Stimulated activated CD4-positive, alpha-beta T cell treated with anti-CD3 and anti-CD28 coated beads, Interleukin-12 subunit alpha, Interleukin-12 subunit beta, amount 100 ng/mL, for 24 hours (primary cell): ENCODE measurements around the gene TRMT11.

Experiments
- DNase-seq, 2 experiments: peaks; one replicate each; pipeline ENCODE4 v3.0.0-alpha.2; 2020; ENCODE audit warnings: low read depth in 2 of 2

TRMT11 gene

DNA sequence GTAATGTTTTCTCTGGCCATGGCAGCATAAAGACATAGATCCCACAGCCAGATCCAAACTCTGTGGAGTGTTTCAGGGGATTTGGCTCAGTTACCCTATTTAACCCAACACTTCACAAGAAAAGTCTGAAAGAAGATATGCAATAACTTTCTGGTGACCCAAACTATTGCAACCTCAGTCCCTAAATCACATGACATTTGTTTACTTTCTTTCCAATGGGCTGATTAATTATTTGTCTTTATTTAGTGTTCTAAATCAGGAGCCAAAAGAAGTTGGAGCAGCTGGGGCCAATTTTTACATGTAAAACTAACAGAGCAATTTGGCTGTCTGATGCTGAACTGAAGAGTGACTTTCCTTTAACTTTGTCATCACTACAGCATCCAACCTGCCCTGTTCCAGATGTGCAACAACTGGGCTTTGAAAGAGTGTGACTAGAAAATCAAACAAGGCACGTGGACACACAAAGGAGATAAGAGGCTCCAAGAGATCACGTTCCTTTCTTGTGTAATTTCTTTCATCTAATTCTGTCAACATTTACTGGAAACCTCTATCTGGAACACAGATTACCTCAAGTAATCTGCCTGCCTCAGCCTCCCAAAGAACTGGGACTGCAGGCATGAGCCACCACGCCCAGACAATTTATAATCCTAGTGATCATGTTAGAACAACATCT, 90.8 kb downstream of the TRMT11 start:
- DNase-seq, result no peak

DNA sequence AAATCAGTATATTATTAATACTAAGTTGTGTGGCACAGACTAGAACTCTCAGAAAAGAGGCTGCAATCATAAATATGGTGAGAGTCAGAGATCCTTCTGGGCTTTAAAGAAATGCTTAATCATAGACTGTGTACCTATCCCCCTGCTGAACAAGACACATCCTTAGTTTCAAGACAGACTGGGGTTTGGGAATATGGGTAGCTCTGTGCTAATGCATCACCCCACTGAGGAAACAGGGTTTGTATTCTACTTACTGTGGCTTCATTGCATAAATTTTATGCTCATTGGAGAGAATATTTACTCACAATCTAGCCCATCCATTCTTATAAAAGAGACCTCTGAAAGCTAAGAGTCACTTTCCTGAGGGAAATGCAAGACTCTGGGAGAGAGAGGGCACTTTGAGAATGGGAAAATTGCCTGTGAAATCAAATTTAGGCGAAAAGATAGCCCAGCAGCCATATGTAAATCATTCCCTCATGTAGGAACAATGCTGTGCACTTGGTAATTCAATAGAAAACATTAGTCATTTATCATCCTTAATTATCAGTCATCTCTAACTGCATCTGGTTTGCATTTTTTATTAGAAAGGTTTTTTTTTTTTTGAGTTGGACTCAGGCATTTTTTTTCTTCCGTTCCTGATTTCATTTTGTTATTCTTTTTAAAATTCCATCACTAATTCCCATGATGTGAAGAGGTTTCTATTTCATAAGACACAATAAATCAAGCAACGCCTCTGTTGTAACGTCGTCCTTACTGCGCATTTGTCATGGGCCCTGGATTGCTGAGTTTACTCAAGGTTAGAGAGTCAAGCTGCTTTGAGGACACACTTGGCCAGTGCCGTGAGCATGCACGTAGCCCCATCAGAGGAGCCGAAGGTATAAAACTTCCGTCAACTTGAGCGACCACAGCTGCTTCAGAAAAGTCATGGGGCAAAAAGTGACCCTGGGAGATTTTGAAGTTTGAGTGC, 91.8 kb downstream of the TRMT11 start:
- no peak for DNase-seq

DNA sequence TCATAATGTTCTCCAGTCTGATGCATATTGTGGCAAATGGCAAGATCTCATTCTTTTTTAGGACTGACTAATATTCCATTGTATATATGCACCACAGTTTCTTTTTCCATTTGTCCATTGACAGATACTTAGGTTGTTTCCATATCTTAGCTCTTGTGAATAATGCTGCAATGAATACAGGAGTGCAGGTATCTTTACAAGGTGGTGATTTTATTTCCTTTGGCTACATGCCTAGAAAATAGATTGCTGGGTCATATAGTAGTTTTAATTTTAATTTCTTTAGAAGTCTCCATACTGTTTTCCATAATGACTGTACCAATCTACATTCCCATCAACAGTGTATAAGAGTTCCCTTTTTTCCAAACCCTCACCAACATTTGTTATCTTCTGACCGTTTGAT, 97.5 kb downstream of the TRMT11 start:
- no peak for DNase-seq

DNA sequence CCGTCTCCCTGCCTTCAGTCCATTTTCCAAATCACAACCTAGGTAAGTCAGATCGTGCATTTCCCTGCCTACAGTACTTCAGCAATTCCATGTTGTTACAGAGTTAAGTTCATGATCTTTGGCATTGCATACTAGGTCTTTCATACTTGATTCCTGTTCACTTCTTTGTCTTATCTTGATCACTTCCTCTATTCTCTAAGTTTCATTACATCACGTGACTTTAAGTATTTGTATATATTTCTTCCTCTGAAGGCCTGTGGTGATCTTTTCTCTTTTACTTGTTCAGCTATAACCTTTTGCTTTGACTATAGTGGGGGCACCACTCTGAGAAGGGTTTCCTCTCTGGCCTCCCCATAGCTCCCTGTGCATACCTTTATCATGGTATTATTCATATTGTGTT, 100.2 kb downstream of the TRMT11 start:
- DNase-seq, result no peak
